Measurements from ENCODE around the gene PSORS1C1. TPM values are rescaled to one million over a fixed set of nuclear protein-coding genes. Genes with fewer than 3 reads are reported as not detected.

The PSORS1C1 gene
- polyA plus RNA-seq, 1 of the 3 experiments (the other 2 are of a cell fraction) = 3.1 TPM

DNA sequence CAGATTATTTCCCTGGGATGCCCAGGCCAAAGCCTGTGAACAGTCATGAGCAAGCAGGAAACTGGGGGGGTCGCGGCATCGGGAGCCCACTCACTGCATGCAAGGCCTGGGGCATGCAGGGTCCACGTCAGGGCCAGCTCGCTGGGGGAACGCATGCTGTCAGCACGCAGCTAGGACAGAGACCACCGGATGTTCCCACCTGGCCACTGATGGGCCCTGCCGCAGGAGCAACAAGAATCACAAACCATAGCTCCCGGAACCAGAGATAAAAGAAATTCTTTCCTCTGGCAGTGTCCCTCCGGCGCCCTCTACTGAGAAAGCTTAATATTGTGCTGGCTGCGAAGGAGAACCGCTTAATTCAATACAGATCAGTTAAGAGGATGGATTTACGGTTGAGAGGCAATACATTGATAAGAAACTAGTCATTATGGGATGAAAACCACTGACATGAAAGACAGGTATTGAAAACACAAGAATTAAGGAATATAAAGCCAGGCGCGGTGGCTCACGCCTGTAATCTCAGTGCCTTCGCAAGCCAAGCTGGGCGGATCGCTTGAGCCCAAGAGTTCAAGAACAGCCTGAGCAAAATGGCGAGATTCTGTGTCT, 34.8 kb upstream of the PSORS1C1 start (continued):
- no peak for TF ChIP-seq USF2 (IDR thresholded peaks at IDR 0.05; ENCODE audit: borderline replicate concordance, low read depth, low read length)
- TF ChIP-seq FOXJ3 (CRISPR knock-in tag; IDR thresholded peaks at IDR 0.05) = no peak

- no peak for TF ChIP-seq CHD2 (IDR thresholded peaks at IDR 0.05; ENCODE audit: low read length, partially characterized antibody)
- no peak for TF ChIP-seq SIN3A (IDR thresholded peaks at IDR 0.05; ENCODE audit: borderline replicate concordance, low read depth, low read length)
- no peak for TF ChIP-seq RAD21 (IDR thresholded peaks at IDR 0.05; ENCODE audit: low read length)
- no peak for TF ChIP-seq EP300 (IDR thresholded peaks at IDR 0.05; ENCODE audit: borderline replicate concordance in 1 of 2, low read depth in 1 of 2, low read length in 1 of 2)
- TF ChIP-seq USF2 (IDR thresholded peaks at IDR 0.05; ENCODE audit: borderline replicate concordance, low read depth, low read length) = no peak
- TF ChIP-seq TCF12 (IDR thresholded peaks at IDR 0.05) = no peak
- no peak for TF ChIP-seq MXI1 (IDR thresholded peaks at IDR 0.05; ENCODE audit: low read depth, low read length)
- TF ChIP-seq ZBTB33 (IDR thresholded peaks at IDR 0.05; ENCODE audit: borderline replicate concordance, low read depth) = no peak
- no peak for TF ChIP-seq ELF1 (IDR thresholded peaks at IDR 0.05)
- TF ChIP-seq TAF1 (IDR thresholded peaks at IDR 0.05; ENCODE audit: borderline replicate concordance, low read depth, low read length) = no peak
- TF ChIP-seq, protein P1, sequence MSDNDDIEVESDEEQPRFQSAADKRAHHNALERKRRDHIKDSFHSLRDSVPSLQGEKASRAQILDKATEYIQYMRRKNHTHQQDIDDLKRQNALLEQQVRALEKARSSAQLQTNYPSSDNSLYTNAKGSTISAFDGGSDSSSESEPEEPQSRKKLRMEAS (IDR thresholded peaks at IDR 0.05; ENCODE audit: low read depth) = no peak
- no peak for TF ChIP-seq RFX5 (IDR thresholded peaks at IDR 0.05; ENCODE audit: low read length)
- TF ChIP-seq NRF1 (IDR thresholded peaks at IDR 0.05; ENCODE audit: low read depth, low read length) = no peak
- no peak for TF ChIP-seq NFIC (IDR thresholded peaks at IDR 0.05; ENCODE audit: borderline replicate concordance)
- TF ChIP-seq GABPA (IDR thresholded peaks at IDR 0.05; ENCODE audit: low read depth) = no peak
- no peak for TF ChIP-seq SMC3 (IDR thresholded peaks at IDR 0.05; ENCODE audit: low read depth, low read length)
- TF ChIP-seq TEAD4 (IDR thresholded peaks at IDR 0.05; ENCODE audit: borderline replicate concordance, insufficient read depth) = no peak
- no peak for TF ChIP-seq GATA2 (CRISPR knock-in tag; IDR thresholded peaks at IDR 0.05)
- no peak for TF ChIP-seq CTCF (IDR thresholded peaks at IDR 0.05)
- ChIA-PET POLR2A (no interaction called here), CTCF (interaction anchor here (0.6 to 5.9 kb wide), 6 partner anchors 10 to 254 kb away, joined by 3 to 86 read pairs (median 3); partner anchors contain the start of gene VARS2)
- no peak overlapping the region for H3K4me2 ChIP-seq
- no peaks in the 10 kb centered on the region for H4K20me1 ChIP-seq (ENCODE audit: insufficient read depth)
- no peaks in the 10 kb centered on the region for H3K9me2 ChIP-seq
- peaks cover 3 to 6% of the 10 kb centered on the region in 2 experiments; a peak in 2 of 4 replicates for H3K4me1 ChIP-seq (ENCODE audit: control insufficient read depth in 1 of 2, insufficient read depth in 2 of 2, low read depth in 1 of 2, low read length in 1 of 2)
- H3K27me3 ChIP-seq (ENCODE audit: insufficient read depth) = no peaks in the 10 kb centered on the region
- no peak overlapping the region for H2AFZ ChIP-seq (ENCODE audit: low read depth)
- no peaks in the 10 kb centered on the region for H3K9me3 ChIP-seq
- H3F3A ChIP-seq (replicated peaks; ENCODE audit: insufficient read depth) = peaks cover 5% of the 10 kb centered on the region
- H3K4me3 ChIP-seq (ENCODE audit: low read depth in 2 of 2, low read length in 1 of 2) = no peak overlapping the region
- H3K36me3 ChIP-seq (replicated peaks in 1 of 2; ENCODE audit: control insufficient read depth in 1 of 2, insufficient read depth in 2 of 2, low read length in 1 of 2) = no peaks in the 10 kb centered on the region
- 88% methylated on average over 6 of the region's 6 CpGs for WGBS (ENCODE audit: low lambda C conversion rate)
- H3K79me2 ChIP-seq (ENCODE audit: insufficient read depth) = no peaks in the 10 kb centered on the region
- no peak overlapping the region for H3K27ac ChIP-seq (ENCODE audit: low read depth in 2 of 2, low read length in 1 of 2)
- no peak overlapping the region for H3K9ac ChIP-seq
- no peak for DNase-seq
Observed at GRCh38 chr6:31081872-31082271, 32.7 kb upstream of the PSORS1C1 start.
